Kidney epithelial cell (primary cell): ENCODE measurements around the gene POLRMT. TPM values are rescaled to one million over a fixed set of nuclear protein-coding genes. Genes with fewer than 3 reads are reported as not detected.

Experiments used
- DNase-seq: peaks from one replicate; pipeline ENCODE4 v3.0.0-alpha.2; 2010; ENCODE audit warnings: low read depth
- H3K27me3 ChIP-seq: 2 replicates; pipeline ENCODE4 v1.6.0; 2011; ENCODE audit warnings: low read length; ENCODE audit not compliant: control insufficient read depth, insufficient read depth
- H3K36me3 ChIP-seq: 2 replicates; pipeline ENCODE4 v1.5.1; 2011; ENCODE audit warnings: low read length; ENCODE audit not compliant: control insufficient read depth, insufficient read depth
- H3K4me3 ChIP-seq: 2 replicates; pipeline ENCODE4 v1.5.1; 2011; ENCODE audit warnings: low read depth, mild to moderate bottlenecking, control low read depth, low read length
- total RNA-seq: library from RNA; depleted of rRNA; stranded (reverse); fragments of >200 nt; gene quantifications from 2 replicates; pipeline ENCODE4 v1.2.3, GENCODE V29; 2015
- TF ChIP-seq, protein P1 (sequence below): IDR thresholded peaks from 2 replicates; pipeline ENCODE4 v1.5.1; 2011; ENCODE audit warnings: mild to moderate bottlenecking, moderate library complexity, low read length, control low read depth, inconsistent platforms; ENCODE audit not compliant: insufficient read depth, poor library complexity, severe bottlenecking

POLRMT gene
- total RNA-seq, 1 donor from 2014 or later, result 47.6 TPM

DNA sequence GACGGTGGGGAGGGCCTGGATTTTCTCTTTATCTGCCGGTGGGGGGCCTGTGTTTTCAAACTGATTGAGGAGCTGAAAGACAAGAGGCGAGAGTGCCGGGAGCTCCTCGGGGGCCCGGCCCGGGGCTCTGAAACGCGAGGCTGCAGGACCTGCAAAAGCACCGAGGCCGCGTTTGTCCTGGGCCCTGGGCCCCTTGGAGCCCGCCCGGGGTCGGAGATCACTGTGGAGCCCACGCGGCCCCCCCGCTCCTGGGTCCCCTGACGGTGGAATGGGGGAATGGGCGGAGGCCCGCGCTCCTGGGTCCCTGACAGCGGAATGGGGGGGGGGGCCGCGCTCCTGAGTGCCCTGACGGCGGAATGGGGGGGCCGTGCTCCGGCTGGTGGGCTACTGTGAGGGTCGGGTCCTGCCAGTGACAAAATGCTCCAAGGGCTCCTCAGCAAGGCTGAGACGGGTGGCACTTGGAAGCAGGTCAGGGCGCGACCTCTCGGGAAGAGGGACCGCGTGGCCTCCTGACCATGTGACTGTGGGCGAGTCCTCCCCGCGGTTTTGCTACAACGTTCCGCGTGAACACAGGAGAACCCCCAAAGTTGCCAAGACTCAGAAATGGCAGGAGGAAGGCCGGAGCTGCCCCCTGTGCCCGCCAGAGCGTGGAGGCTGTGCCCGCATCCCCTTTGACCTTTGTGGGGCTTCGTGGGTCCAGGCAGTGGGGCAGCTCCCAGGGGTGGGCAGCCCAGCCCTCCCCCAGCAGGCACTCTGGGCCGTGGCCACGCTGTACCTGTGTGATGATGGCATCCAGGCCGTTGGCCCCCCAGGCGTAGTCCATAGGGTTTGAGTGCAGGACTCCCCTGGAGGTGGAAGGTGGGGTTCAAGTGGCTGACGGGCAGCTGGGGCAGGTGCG, 15.8 kb upstream of the POLRMT start:
- peaks cover 3% of the 10 kb centered on the region for H3K36me3 ChIP-seq
- no peak overlapping the region for H3K4me3 ChIP-seq
- no peaks in the 10 kb centered on the region for H3K27me3 ChIP-seq
- DNase-seq, result no peak
- TF ChIP-seq, protein P1, sequence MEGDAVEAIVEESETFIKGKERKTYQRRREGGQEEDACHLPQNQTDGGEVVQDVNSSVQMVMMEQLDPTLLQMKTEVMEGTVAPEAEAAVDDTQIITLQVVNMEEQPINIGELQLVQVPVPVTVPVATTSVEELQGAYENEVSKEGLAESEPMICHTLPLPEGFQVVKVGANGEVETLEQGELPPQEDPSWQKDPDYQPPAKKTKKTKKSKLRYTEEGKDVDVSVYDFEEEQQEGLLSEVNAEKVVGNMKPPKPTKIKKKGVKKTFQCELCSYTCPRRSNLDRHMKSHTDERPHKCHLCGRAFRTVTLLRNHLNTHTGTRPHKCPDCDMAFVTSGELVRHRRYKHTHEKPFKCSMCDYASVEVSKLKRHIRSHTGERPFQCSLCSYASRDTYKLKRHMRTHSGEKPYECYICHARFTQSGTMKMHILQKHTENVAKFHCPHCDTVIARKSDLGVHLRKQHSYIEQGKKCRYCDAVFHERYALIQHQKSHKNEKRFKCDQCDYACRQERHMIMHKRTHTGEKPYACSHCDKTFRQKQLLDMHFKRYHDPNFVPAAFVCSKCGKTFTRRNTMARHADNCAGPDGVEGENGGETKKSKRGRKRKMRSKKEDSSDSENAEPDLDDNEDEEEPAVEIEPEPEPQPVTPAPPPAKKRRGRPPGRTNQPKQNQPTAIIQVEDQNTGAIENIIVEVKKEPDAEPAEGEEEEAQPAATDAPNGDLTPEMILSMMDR, result no peak

DNA sequence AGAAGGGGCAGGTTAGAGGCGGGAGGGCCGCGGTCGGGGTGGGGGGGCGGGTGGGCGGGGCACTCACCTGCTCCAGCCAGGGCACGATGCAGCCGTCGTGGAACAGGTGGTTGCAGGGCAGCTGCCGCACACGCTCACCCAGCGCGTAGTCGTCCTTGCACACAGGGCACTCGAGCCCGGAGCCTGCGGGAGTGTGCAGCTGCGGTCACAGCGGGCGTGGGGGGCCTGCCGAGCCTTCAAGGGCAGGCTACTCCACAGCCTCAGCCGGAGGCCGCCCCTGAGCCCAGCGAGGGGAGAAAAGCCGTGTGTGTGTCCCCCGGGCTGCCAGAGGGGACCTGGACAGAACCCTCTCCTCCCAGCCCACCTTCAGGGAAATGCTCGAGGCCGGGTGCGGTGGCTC, 15.0 kb upstream of the POLRMT start:
- Histone ChIP-seq H3K27me3 (no peaks in the 10 kb centered on the region), H3K4me3 (no peak overlapping the region), H3K36me3 (peaks cover 3% of the 10 kb centered on the region)
- TF ChIP-seq, protein P1, result no peak
- DNase-seq, result no peak

- peaks cover 3% of the 10 kb centered on the region for H3K36me3 ChIP-seq
- no peaks in the 10 kb centered on the region for H3K27me3 ChIP-seq
- no peak overlapping the region for H3K4me3 ChIP-seq
- TF ChIP-seq, protein P1, result no peak
- DNase-seq, result no peak
Measured at GRCh38 chr19:647566-648284, 14.4 kb upstream of the POLRMT start.

- DNase-seq, result no peak
- no peaks in the 10 kb centered on the region for H3K27me3 ChIP-seq
- H3K4me3 ChIP-seq, result no peak overlapping the region
- TF ChIP-seq, protein P1, result no peak
- H3K36me3 ChIP-seq, result no peaks in the 10 kb centered on the region
Measured at GRCh38 chr19:646779-647565, 13.6 kb upstream of the POLRMT start.

GRCh38 chr19:645912-646778, 12.8 kb upstream of the POLRMT start:
- Histone ChIP-seq H3K36me3 (no peaks in the 10 kb centered on the region), H3K4me3 (no peak overlapping the region), H3K27me3 (no peaks in the 10 kb centered on the region)
- TF ChIP-seq, protein P1, result no peak
- DNase-seq, result no peak
